SW480 (cell line): ENCODE results near the gene KAZN.

Experiments
- DNase-seq: peaks from one replicate; pipeline ENCODE4 v3.0.0-alpha.2; 2016; ENCODE audit warnings: low spot score

The KAZN gene

DNA sequence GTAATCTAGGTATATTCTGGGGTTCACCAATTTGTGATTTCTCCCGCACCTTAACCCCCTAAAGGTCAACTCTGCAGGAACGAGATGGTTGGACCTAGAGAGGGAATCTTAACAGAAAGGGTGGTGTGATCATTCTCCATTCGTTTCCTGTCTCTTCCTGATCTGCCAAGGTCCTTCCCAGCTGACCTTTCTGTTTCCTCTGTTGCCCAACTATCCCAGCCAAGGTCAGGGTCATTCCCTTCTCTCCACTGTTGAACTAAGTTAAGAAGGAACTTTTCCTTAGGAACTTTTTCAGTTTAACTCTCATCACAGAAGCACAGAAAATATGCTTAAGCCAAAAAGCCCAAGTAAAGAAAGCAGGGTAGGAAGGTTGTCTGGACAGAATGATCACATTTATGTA is 49.3 kb downstream of the KAZN start:
- DNase-seq, result no peak

DNA sequence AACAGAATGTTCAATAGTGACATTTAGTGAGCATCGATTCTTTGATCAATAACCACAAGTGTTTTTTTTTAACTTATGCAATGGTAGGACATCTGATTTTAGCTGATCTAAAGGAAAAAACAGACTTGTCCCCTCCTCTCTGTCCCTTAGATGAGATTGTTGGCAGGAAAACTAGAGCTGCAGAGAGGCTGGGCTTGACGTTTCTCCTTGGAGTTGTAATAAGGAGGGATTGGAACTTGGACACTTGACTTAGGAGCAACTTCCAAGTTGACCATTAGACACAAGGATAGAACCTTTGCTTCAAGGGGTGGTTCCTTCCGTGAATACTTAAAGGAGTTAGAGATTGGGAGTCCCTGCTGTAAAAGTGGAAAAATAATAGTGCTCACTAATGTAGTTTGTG is 49.9 kb downstream of the KAZN start:
- DNase-seq, result no peak

GRCh38 chr1:14648896-14649855 is 50.7 kb downstream of the KAZN start:
- no peak for DNase-seq

GRCh38 chr1:14649976-14650375 is 51.5 kb downstream of the KAZN start:
- no peak for DNase-seq

DNA sequence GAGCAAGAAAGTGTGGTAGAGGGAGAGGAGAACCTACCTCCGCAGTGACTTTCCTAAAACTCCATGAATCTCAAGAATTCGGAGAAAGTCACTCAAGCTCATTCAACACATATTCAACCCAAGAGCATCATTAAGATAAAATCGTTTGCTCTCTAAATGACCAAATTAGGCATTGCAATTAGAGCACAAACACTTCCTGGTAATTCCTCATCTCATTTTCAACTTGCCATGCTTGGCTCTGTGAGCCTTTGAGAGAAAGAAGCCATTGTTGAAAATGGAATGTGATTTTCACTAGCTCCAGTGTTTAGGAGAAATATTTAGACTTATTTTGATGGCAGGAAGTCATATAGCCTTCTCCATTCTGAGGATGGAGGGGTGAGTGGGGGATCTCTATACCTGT is 52.5 kb downstream of the KAZN start:
- no peak for DNase-seq

DNA sequence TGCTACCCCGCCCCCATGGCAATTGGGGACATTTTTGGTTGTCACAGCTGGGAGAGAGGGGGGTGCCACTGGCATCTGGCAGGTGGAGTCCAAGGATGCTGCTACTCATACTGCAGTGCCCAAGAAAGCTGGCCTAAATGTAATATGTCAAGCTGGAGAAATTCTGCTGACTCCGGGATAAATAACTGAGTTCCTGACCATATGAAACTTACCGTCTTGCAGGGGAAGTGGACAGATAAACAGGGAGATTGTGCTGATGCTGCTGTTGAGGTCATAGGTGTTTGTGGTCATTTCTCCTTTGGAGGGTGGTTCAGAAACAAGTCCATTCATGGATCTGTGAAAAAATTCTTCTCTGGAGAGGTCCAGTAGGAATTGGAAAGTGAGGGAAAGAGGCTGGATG is 54.4 kb downstream of the KAZN start:
- no peak for DNase-seq

DNA sequence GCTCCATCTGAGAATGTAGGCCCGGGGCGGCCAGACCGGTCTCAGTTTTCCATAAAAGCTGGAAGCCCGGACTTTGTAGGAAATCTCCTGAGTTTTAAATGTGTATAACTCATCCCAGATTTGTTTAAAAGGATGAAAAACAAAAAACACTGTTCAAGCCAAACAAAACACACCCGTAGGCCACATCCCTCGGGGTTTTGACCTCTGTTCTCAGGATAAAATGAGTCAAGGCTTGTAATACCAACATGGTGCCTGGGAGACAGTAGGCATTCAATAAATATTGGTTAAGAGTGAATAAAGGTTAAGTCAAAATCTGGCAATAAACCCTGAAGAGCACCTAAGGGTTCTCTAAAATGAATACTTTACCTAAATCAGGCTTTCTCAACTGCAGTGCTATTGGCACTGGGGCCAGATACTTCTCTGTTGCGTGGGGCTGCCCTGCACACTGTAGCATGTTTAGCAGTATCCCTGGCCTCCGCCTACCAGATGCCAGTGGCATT is 55.0 kb downstream of the KAZN start:
- no peak for DNase-seq

- no peak for DNase-seq
Observed at GRCh38 chr1:14654554-14654953, 56.1 kb downstream of the KAZN start.

DNA sequence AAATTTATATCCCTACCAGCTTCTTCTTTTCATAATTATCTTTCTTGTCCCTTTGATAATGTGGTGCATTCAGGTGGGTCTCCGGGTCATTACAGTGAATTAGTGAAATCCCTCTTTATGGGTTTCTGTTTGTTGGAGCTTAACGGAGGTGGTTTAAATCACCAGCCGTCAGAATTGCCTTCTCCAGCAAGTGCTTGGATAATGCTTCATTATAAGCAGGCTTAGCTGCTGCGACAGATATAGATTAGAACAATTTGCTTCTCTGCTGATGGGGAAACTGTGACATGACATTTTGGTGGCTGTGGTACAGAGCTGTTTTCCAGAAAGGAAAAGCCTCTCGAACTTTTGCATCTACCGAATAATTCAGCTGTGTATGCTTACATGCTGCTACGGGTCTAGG is 56.9 kb downstream of the KAZN start:
- DNase-seq, result no peak

DNA sequence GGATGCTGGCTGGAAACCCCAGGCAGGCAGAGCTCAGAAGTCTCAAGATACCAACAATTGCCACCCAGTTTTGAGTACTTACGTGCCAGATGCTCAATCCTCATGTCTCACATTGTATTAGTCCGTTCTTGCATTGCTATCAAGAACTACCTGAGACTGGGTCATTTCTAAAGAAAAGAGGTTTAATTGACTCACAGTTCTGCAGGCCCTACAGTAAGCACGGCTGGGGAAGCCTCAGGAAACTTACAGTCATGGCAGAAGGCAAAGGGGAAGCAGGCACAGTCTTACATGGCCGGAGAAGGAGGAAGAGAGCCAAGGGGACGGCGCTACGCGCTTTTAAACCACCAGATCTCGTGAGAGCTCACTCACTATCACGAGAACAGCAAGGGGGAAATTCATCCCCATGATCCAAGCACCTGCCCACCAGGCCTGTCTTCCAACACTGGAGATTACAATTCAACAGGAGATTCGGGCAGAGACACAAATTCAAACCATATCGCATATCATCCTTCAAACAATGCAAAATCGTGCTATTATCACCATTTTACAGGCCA is 58.0 kb downstream of the KAZN start:
- no peak for DNase-seq

GRCh38 chr1:14658642-14659041 is 60.2 kb downstream of the KAZN start:
- no peak for DNase-seq

GRCh38 chr1:14659913-14660312 is 61.4 kb downstream of the KAZN start:
- no peak for DNase-seq

- no peak for DNase-seq
Observed at GRCh38 chr1:14660801-14661200, 62.3 kb downstream of the KAZN start.

- no peak for DNase-seq
Observed at GRCh38 chr1:14661222-14661621, 62.7 kb downstream of the KAZN start.

DNA sequence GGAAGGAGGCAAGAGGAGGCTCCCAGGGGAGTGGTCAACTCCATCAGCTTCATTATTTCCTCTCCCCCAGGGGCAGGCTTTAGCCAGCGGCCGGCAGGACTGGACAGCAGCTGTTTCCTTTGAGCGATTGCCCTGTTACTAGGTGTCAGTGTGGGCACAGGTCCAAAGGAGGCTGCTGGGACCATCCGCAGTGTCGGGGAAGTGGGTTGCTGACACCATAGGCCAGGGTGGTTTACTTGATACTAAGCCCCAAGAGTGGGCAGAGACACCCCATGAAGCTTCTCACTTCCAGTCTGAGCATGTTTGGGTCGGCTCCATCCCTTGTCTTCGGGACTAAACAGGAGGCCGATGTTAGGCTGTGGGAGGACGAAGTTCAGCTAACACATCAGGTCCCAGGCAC is 63.6 kb downstream of the KAZN start:
- DNase-seq, result no peak

DNA sequence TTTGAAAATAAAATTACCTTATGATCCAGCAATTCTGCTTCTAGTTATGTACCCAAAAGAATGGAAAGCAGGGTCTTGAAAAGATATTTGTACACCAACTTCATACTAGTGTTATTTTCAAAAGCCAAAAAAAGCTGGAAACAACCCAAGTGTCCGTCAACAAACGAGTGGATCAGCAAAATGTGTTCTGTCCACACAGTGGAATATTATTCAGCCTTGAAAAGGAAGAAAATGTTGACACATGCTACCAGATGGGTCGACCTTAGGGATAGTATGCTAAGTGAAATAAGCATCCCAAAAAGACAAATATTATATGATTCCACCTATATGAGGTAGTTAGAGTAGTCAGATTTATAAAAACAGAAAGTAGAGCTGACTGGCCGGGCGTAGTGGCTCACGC is 65.3 kb downstream of the KAZN start:
- DNase-seq, result no peak

DNA sequence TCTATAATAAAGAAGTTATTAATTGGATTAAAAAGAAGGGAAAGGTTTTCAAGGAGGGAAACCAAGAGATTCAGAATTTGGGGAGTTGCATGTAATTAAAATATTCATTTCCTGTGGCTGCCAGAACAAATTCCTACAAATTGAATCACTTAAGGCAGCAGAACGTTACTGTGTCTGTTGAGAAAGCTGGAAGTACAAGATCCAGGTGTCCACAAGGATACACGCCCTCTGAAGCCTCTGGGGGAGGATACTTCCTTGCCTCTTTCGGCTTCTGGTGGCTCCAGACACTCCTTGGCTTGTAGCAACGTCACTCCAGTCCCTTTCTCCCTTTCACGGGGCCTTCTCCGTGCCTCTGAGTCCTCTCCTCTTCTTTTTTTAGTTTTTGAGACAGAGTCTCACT is 67.9 kb downstream of the KAZN start:
- no peak for DNase-seq

- DNase-seq, result no peak
Observed at GRCh38 chr1:14666962-14667650, 68.6 kb downstream of the KAZN start.

- no peak for DNase-seq
Observed at GRCh38 chr1:14667651-14667984, 69.1 kb downstream of the KAZN start.

DNA sequence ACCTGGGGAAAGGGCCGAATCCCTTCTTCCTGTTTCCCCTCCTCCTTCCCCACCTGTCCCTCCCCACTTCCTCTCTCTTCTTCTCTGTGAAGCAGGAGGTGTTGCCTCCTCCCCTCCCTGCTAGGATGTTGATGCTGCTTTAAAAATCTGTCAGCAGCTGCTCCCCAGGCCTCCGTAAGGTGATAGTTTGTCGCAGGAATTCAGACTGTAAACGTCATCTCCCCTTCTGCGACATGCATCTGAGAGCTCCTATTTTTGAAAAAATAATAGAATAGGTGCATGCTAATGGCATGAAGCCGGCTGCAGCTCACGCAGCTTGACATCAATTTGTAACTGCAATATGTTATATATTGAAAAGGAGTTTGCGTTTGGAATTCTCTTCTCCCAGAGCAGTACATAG is 70.1 kb downstream of the KAZN start:
- DNase-seq, result no peak

DNA sequence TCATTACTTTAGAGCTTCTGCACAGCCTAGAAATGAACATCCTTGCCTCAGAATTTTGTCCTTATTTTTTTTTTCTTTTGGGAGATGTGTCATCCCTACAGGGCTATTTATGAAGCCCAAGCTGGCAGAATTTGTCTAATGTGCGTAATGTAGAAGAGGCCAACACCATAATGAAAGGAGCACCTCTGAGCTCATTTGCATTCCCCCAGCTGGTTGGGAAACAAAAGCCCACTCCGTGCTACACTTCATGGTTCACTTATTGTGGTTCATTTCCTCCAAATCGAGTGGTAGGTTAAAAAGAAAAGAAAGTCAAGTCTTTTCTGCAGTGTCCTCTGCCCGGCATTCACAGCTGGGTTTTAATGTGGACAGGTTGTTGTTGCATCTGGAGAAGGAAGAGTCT is 73.5 kb downstream of the KAZN start:
- no peak for DNase-seq

GRCh38 chr1:14674030-14674429 is 75.5 kb downstream of the KAZN start:
- DNase-seq, result no peak

GRCh38 chr1:14676400-14676799 is 77.9 kb downstream of the KAZN start:
- DNase-seq, result no peak
